IMR-90 (cell line): Measurements from ENCODE around the gene SCLY.

Experiments
- CEBPB ChIP-seq: IDR thresholded peaks from 2 replicates; pipeline ENCODE4 v1.6.1; 2012; ENCODE audit warnings: low read depth, low read length, improper control_type of control experiment
- CHD1 ChIP-seq: IDR thresholded peaks from 2 replicates; pipeline ENCODE4 v1.6.1; 2012; ENCODE audit warnings: low read depth, low read length, improper control_type of control experiment
- CTCF ChIP-seq: conservative IDR thresholded peaks from 2 replicates; pipeline ENCODE4 v1.5.1; 2012; ENCODE audit warnings: mild to moderate bottlenecking, low read depth, low read length, improper control_type of control experiment
- ELK1 ChIP-seq: fragments of 150-350 bp; IDR thresholded peaks from 2 replicates; pipeline ENCODE4 v1.6.1; 2016; ENCODE audit warnings: low read depth, mild to moderate bottlenecking, low read length, moderate library complexity, borderline replicate concordance
- MAFK ChIP-seq: IDR thresholded peaks from 2 replicates; pipeline ENCODE4 v1.6.1; 2012; ENCODE audit warnings: low read depth, low read length, improper control_type of control experiment
- MXI1 ChIP-seq: IDR thresholded peaks from 2 replicates; pipeline ENCODE4 v1.6.1; 2012; ENCODE audit warnings: low read depth, mild to moderate bottlenecking, low read length, moderate library complexity, borderline replicate concordance
- POLR2A ChIP-seq: IDR thresholded peaks from 2 replicates; pipeline ENCODE4 v1.6.1; 2012; ENCODE audit warnings: mild to moderate bottlenecking, low read depth, low read length
- RAD21 ChIP-seq: IDR thresholded peaks from 2 replicates; pipeline ENCODE4 v1.6.1; 2012; ENCODE audit warnings: low read length, improper control_type of control experiment
- RCOR1 ChIP-seq: IDR thresholded peaks from 2 replicates; pipeline ENCODE4 v1.6.1; 2012; ENCODE audit warnings: mild to moderate bottlenecking, low read length, improper control_type of control experiment; ENCODE audit not compliant: insufficient replicate concordance
- RFX5 ChIP-seq: IDR thresholded peaks from 2 replicates; pipeline ENCODE4 v1.8.0; 2012; ENCODE audit warnings: low read depth, mild to moderate bottlenecking, low read length, moderate library complexity
- SMC3 ChIP-seq: fragments of 150-350 bp; IDR thresholded peaks from 2 replicates; pipeline ENCODE4 v1.6.1; 2016; ENCODE audit warnings: low read depth, mild to moderate bottlenecking, antibody characterized with exemption, low read length, moderate library complexity

DNA sequence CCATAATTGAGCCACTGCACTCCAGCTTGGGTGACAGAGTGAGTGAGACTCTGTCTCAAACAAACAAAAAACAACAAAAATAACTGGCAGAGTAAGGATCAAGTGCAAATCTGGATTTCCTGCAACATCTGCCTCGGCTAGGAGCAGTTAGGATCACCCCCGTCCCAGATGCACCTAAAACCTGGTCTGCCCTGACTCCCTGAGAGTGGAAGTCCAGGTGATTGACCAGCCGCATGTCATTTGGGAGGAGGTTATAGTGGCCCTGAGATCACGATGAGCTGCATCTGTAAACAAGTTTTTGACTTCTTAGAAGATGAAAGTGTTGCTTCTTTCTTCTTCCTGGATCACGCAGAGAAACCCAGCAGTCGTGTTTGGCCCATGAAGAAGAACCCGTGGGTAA lies 34.3 kb downstream of the SCLY start:
- TF ChIP-seq CTCF (no peak), RFX5 (no peak), CEBPB (no peak), MAFK (no peak), POLR2A (no peak), SMC3 (no peak), ELK1 (no peak), RCOR1 (no peak), RAD21 (no peak), MXI1 (no peak), CHD1 (no peak)
